ENCODE measurements around the gene EPN2.

Gene EPN2

DNA sequence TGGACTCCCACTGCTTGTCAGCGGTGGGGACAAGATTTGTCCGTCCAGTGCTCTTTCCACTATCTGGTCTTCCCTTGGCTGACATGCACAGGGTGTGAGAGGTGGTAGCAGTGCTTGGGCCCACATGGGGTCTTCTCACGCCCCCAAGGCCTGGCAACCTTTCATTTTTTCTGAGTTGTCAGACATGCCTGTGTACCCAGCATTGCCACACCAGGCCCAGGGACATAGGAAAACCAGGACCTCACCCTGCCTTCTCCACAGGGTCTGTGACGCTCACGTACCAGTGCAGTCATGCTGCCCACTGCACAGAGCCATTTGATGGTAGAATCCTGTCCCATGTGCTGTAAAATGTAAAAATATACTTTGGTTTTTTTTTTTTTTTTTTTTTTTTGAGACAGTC is 67.6 kb downstream of the EPN2 start:
- no peak overlapping the region for H2BK120ac ChIP-seq (ENCODE audit: low read depth, low read length)
- H2BK12ac ChIP-seq (ENCODE audit: low read length) = no peak overlapping the region
- H2AFZ ChIP-seq (ENCODE audit: low read length) = no peak overlapping the region
- H4K91ac ChIP-seq (ENCODE audit: low read depth, low read length, poor library complexity) = no peak overlapping the region
- H3K23ac ChIP-seq (ENCODE audit: low read depth, low read length, poor library complexity) = no peak overlapping the region
- WGBS, 2 donors (ENCODE audit: extremely low coverage in 2 of 2, insufficient read length in 2 of 2, insufficient replicate concordance in 1 of 2) = no CpG with 5 or more reads among the region's 5 CpGs
- no peaks in the 10 kb centered on the region for H3K27me3 ChIP-seq (ENCODE audit: control insufficient read depth in 3 of 3, insufficient read depth in 3 of 3, low read depth in 1 of 3, low read length in 3 of 3)
- H3K79me1 ChIP-seq (ENCODE audit: low read depth, low read length) = peaks cover 2% of the 10 kb centered on the region
- peaks cover 2 to 4% of the 10 kb centered on the region in 2 donors for H3K4me1 ChIP-seq (ENCODE audit: control insufficient read depth in 2 of 2, insufficient read depth in 1 of 2, low read depth in 1 of 2, low read length in 2 of 2)
- no peak overlapping the region for H3K4me2 ChIP-seq (ENCODE audit: insufficient read depth, low read length, poor library complexity, severe bottlenecking)
- no peak overlapping the region for H3K4me3 ChIP-seq (ENCODE audit: low read length in 2 of 2)
- no peak overlapping the region for H3K27ac ChIP-seq (replicated peaks; ENCODE audit: low read length)
- H2BK5ac ChIP-seq (ENCODE audit: low read length) = no peak overlapping the region
- H2AK5ac ChIP-seq (ENCODE audit: low read depth, low read length) = no peak overlapping the region
- no peaks in the 10 kb centered on the region for H3K9me3 ChIP-seq (replicated peaks in 1 of 2; ENCODE audit: control insufficient read depth in 2 of 2, insufficient read depth in 1 of 2, low read depth in 1 of 2, low read length in 2 of 2)
- H3K14ac ChIP-seq (ENCODE audit: low read length) = no peak overlapping the region
- peaks cover 9 to 68% of the 10 kb centered on the region in 2 donors for H3K36me3 ChIP-seq (replicated peaks in 1 of 2; ENCODE audit: control insufficient read depth in 2 of 2, insufficient read depth in 2 of 2, low read length in 2 of 2)
- H4K8ac ChIP-seq (ENCODE audit: low read depth, low read length) = no peak overlapping the region
- no peak overlapping the region for H3K18ac ChIP-seq (ENCODE audit: low read length)
- no peak overlapping the region for H3K9ac ChIP-seq (ENCODE audit: low read depth, low read length, poor library complexity)
- no peak for DNase-seq (ENCODE audit: low spot score)
- H3K4ac ChIP-seq (ENCODE audit: low read length) = no peak overlapping the region
- no peak overlapping the region for H2BK15ac ChIP-seq (ENCODE audit: low read length)

DNA sequence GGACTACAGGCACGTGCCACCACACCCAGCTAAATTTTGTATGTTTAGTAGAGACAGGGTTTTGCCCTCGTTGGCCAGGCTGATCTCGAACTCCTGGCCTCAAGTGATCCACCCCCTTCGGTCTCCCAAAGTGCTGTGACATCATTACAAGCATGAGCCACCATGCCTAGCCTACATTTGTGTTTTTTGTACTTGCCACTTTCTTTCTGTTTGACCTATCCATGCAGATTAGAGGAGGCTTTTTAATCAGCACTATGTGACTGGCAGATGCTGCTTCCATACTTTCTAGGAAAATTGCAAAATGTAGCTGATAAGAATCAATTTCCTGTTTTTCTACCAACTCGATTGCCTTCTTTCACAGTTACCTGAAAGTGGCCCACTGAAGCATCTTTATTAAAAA is 68.1 kb downstream of the EPN2 start:
- Histone ChIP-seq H4K91ac (ENCODE audit: low read depth, low read length, poor library complexity) (no peak overlapping the region), H4K8ac (ENCODE audit: low read depth, low read length) (no peak overlapping the region), H2BK120ac (ENCODE audit: low read depth, low read length) (no peak overlapping the region), H3K14ac (ENCODE audit: low read length) (no peak overlapping the region), H3K27me3 (ENCODE audit: control insufficient read depth in 3 of 3, insufficient read depth in 3 of 3, low read depth in 1 of 3, low read length in 3 of 3) (no peaks in the 10 kb centered on the region), H3K4me1 (ENCODE audit: control insufficient read depth in 2 of 2, insufficient read depth in 1 of 2, low read depth in 1 of 2, low read length in 2 of 2) (peaks cover 0 to 3% of the 10 kb centered on the region in 2 donors), H3K9ac (ENCODE audit: low read depth, low read length, poor library complexity) (no peak overlapping the region), H3K36me3 (replicated peaks in 1 of 2; ENCODE audit: control insufficient read depth in 2 of 2, insufficient read depth in 2 of 2, low read length in 2 of 2) (peaks cover 12 to 71% of the 10 kb centered on the region in 2 donors), H3K79me1 (ENCODE audit: low read depth, low read length) (peaks cover 2% of the 10 kb centered on the region), H3K4ac (ENCODE audit: low read length) (no peak overlapping the region), H3K4me2 (ENCODE audit: insufficient read depth, low read length, poor library complexity, severe bottlenecking) (no peak overlapping the region), H2AFZ (ENCODE audit: low read length) (no peak overlapping the region), H3K27ac (replicated peaks; ENCODE audit: low read length) (no peak overlapping the region), H2BK15ac (ENCODE audit: low read length) (no peak overlapping the region), H3K23ac (ENCODE audit: low read depth, low read length, poor library complexity) (no peak overlapping the region), H2BK5ac (ENCODE audit: low read length) (no peak overlapping the region), H3K18ac (ENCODE audit: low read length) (no peak overlapping the region), H3K9me3 (replicated peaks in 1 of 2; ENCODE audit: control insufficient read depth in 2 of 2, insufficient read depth in 1 of 2, low read depth in 1 of 2, low read length in 2 of 2) (no peaks in the 10 kb centered on the region), H2BK12ac (ENCODE audit: low read length) (no peak overlapping the region), H3K4me3 (ENCODE audit: low read length in 2 of 2) (no peak overlapping the region), H2AK5ac (ENCODE audit: low read depth, low read length) (no peak overlapping the region)
- no peak for DNase-seq (ENCODE audit: low spot score)
- no CpG with 5 or more reads among the region's 5 CpGs for WGBS, 2 donors (ENCODE audit: extremely low coverage in 2 of 2, insufficient read length in 2 of 2, insufficient replicate concordance in 1 of 2)

DNA sequence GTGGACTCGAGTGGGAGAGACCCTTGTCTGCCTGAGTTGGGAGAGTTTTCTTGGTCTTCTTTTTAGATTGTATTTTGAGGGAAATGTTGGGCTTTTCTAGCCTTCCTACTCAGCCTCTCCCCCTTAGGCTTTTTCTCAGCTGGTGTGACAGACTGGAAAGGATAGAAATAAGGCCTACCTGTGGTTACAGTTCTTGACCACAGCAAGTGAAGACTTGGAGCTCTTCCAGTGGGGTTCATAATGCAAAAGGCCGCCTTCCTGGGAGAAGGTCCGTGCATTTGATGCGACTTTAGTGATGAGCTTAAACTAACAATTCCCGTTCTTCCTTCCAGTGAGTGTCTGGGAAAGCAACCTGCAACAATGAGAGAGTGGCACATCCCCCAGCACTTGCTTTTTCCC is 68.6 kb downstream of the EPN2 start:
- H3K4me3 ChIP-seq (ENCODE audit: low read length in 2 of 2) = no peak overlapping the region
- H3K9me3 ChIP-seq (replicated peaks in 1 of 2; ENCODE audit: control insufficient read depth in 2 of 2, insufficient read depth in 1 of 2, low read depth in 1 of 2, low read length in 2 of 2) = no peaks in the 10 kb centered on the region
- H2BK120ac ChIP-seq (ENCODE audit: low read depth, low read length) = no peak overlapping the region
- DNase-seq (ENCODE audit: low spot score) = no peak
- no peak overlapping the region for H3K4ac ChIP-seq (ENCODE audit: low read length)
- WGBS, 2 donors (ENCODE audit: extremely low coverage in 2 of 2, insufficient read length in 2 of 2, insufficient replicate concordance in 1 of 2) = no CpG with 5 or more reads among the region's 5 CpGs
- no peak overlapping the region for H3K4me2 ChIP-seq (ENCODE audit: insufficient read depth, low read length, poor library complexity, severe bottlenecking)
- no peak overlapping the region for H2BK12ac ChIP-seq (ENCODE audit: low read length)
- no peak overlapping the region for H3K23ac ChIP-seq (ENCODE audit: low read depth, low read length, poor library complexity)
- no peak overlapping the region for H4K8ac ChIP-seq (ENCODE audit: low read depth, low read length)
- H3K36me3 ChIP-seq (replicated peaks in 1 of 2; ENCODE audit: control insufficient read depth in 2 of 2, insufficient read depth in 2 of 2, low read length in 2 of 2) = peaks cover 12 to 73% of the 10 kb centered on the region in 2 donors
- H3K14ac ChIP-seq (ENCODE audit: low read length) = no peak overlapping the region
- H3K9ac ChIP-seq (ENCODE audit: low read depth, low read length, poor library complexity) = no peak overlapping the region
- no peak overlapping the region for H2BK5ac ChIP-seq (ENCODE audit: low read length)
- no peak overlapping the region for H3K18ac ChIP-seq (ENCODE audit: low read length)
- peaks cover 2% of the 10 kb centered on the region for H3K79me1 ChIP-seq (ENCODE audit: low read depth, low read length)
- no peak overlapping the region for H2AFZ ChIP-seq (ENCODE audit: low read length)
- no peak overlapping the region for H2BK15ac ChIP-seq (ENCODE audit: low read length)
- H3K27me3 ChIP-seq (ENCODE audit: control insufficient read depth in 3 of 3, insufficient read depth in 3 of 3, low read depth in 1 of 3, low read length in 3 of 3) = no peaks in the 10 kb centered on the region
- peaks cover 0 to 3% of the 10 kb centered on the region in 2 donors for H3K4me1 ChIP-seq (ENCODE audit: control insufficient read depth in 2 of 2, insufficient read depth in 1 of 2, low read depth in 1 of 2, low read length in 2 of 2)
- no peak overlapping the region for H4K91ac ChIP-seq (ENCODE audit: low read depth, low read length, poor library complexity)
- no peak overlapping the region for H3K27ac ChIP-seq (replicated peaks; ENCODE audit: low read length)
- no peak overlapping the region for H2AK5ac ChIP-seq (ENCODE audit: low read depth, low read length)

DNA sequence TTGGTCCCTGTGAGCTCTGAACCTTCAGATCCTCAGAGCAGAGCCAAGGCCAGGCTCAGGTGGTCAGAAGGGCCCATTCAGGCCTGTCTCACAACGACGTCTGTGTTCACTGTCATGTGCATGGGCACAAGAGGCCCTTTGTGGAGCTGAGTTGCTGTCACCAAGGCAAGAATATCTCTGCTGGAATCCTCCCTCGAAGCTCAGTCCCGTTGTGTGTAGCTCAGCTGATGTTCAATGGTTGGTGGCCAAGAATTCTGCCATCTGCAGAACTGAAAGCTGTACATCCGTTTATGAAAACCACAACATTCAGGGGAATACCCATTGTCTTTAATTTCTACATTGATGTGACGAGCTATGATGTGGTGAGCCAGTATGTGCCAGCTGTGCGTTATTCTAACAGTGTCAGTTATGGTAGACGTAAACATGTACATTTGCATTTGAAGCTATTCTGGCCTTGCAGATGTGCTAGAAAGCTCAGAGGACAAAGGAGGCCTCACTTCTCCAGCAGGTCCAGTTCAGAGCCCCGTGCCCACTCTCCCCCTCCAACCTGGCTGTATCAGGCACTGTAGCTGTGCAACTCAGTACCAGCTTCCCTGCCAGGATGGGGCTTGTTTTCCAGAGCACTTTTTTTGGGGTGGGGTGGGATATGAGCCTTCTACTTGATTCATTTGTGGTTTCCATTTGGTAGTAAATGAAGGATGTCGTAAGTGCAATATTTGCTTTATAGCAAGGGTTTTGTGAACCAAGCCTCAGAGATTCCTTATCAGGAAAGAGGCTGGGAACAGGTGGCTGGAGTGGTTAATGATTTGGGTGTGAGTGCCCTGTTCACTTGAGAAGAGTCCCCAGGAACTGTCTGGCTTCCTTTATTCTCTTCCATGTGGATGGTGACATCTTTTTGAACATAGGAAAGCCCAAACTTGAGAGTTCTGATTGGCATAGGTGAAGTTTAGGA is 69.3 kb downstream of the EPN2 start:
- no peak for DNase-seq (ENCODE audit: low spot score)
- H3K14ac ChIP-seq (ENCODE audit: low read length) = no peak overlapping the region

More for the DNA sequence above, 69.3 kb downstream of the EPN2 start:
- peaks cover 10 to 73% of the 10 kb centered on the region in 2 donors for H3K36me3 ChIP-seq (replicated peaks in 1 of 2; ENCODE audit: control insufficient read depth in 2 of 2, insufficient read depth in 2 of 2, low read length in 2 of 2)
- H3K79me1 ChIP-seq (ENCODE audit: low read depth, low read length) = peaks cover 2% of the 10 kb centered on the region
- no peak overlapping the region for H2AFZ ChIP-seq (ENCODE audit: low read length)
- WGBS, 2 donors (ENCODE audit: extremely low coverage in 2 of 2, insufficient read length in 2 of 2, insufficient replicate concordance in 1 of 2) = no CpG with 5 or more reads among the region's 10 CpGs
- H3K27ac ChIP-seq (replicated peaks; ENCODE audit: low read length) = no peak overlapping the region
- H2BK120ac ChIP-seq (ENCODE audit: low read depth, low read length) = no peak overlapping the region
- no peak overlapping the region for H2BK12ac ChIP-seq (ENCODE audit: low read length)
- peaks cover 0 to 3% of the 10 kb centered on the region in 2 donors for H3K4me1 ChIP-seq (ENCODE audit: control insufficient read depth in 2 of 2, insufficient read depth in 1 of 2, low read depth in 1 of 2, low read length in 2 of 2)
- no peak overlapping the region for H3K9ac ChIP-seq (ENCODE audit: low read depth, low read length, poor library complexity)
- H4K8ac ChIP-seq (ENCODE audit: low read depth, low read length) = no peak overlapping the region
- H2BK5ac ChIP-seq (ENCODE audit: low read length) = no peak overlapping the region
- H3K27me3 ChIP-seq (ENCODE audit: control insufficient read depth in 3 of 3, insufficient read depth in 3 of 3, low read depth in 1 of 3, low read length in 3 of 3) = no peaks in the 10 kb centered on the region
- H3K23ac ChIP-seq (ENCODE audit: low read depth, low read length, poor library complexity) = no peak overlapping the region
- no peak overlapping the region for H2BK15ac ChIP-seq (ENCODE audit: low read length)
- no peak overlapping the region for H3K4ac ChIP-seq (ENCODE audit: low read length)
- no peaks in the 10 kb centered on the region for H3K9me3 ChIP-seq (replicated peaks in 1 of 2; ENCODE audit: control insufficient read depth in 2 of 2, insufficient read depth in 1 of 2, low read depth in 1 of 2, low read length in 2 of 2)
- no peak overlapping the region for H3K4me3 ChIP-seq (ENCODE audit: low read length in 2 of 2)
- H3K4me2 ChIP-seq (ENCODE audit: insufficient read depth, low read length, poor library complexity, severe bottlenecking) = no peak overlapping the region
- no peak overlapping the region for H3K18ac ChIP-seq (ENCODE audit: low read length)
- H2AK5ac ChIP-seq (ENCODE audit: low read depth, low read length) = no peak overlapping the region
- H4K91ac ChIP-seq (ENCODE audit: low read depth, low read length, poor library complexity) = no peak overlapping the region

Measured in neuronal stem cell (in vitro differentiated cells).